Ramos (cell line): ENCODE data around the gene PLEK.

Experiments used
- in situ Hi-C: fragments of 300-500 bp; cut with MboI; formaldehyde crosslinking; loops from one replicate; pipeline ENCODE4 v1.14.3; 2022; ENCODE audit warnings: low sequenced_read_pairs; ENCODE audit not compliant: unreplicated experiment

The PLEK gene

GRCh38 chr2:68365087-68365486, at the start of gene PLEK:
Gene PLEK (plus strand): TSS chr2:68365282. CDS start chr2:68365352, 70 bp downstream.
- in situ Hi-C loops, result no loop called here

GRCh38 chr2:68316111-68316510, 49.0 kb upstream of the PLEK start:
- in situ Hi-C loops, result no loop called here

GRCh38 chr2:68317971-68318913, 46.8 kb upstream of the PLEK start:
- in situ Hi-C loops, result no loop called here

- in situ Hi-C loops, result no loop called here
Measured at GRCh38 chr2:68318914-68319397, 46.1 kb upstream of the PLEK start.

- in situ Hi-C loops, result no loop called here
Measured at GRCh38 chr2:68319398-68320117, 45.5 kb upstream of the PLEK start, which contains the start of gene CNRIP1. Gene CNRIP1 (minus strand): TSS chr2:68319949. CDS start chr2:68319400, 549 bp downstream.

- in situ Hi-C loops, result no loop called here
Measured at GRCh38 chr2:68320118-68320641, 44.9 kb upstream of the PLEK start.

GRCh38 chr2:68325056-68325455, 40.0 kb upstream of the PLEK start:
- in situ Hi-C loops, result loop anchor here (25.0 kb wide), 1 partner anchor 587 kb away; no protein-coding TSS in a partner anchor

- in situ Hi-C loops, result loop anchor here (25.0 kb wide), 1 partner anchor 583 kb away; no protein-coding TSS in a partner anchor
Measured at GRCh38 chr2:68328901-68329300, 36.2 kb upstream of the PLEK start.

- in situ Hi-C loops, result loop anchor here (25.0 kb wide), 1 partner anchor 582 kb away; no protein-coding TSS in a partner anchor
Measured at GRCh38 chr2:68330691-68331090, 34.4 kb upstream of the PLEK start.

- in situ Hi-C loops, result loop anchor here (25.0 kb wide), 1 partner anchor 579 kb away; no protein-coding TSS in a partner anchor
Measured at GRCh38 chr2:68333009-68333408, 32.1 kb upstream of the PLEK start.

GRCh38 chr2:68333931-68334330, 31.2 kb upstream of the PLEK start:
- in situ Hi-C loops, result loop anchor here (25.0 kb wide), 1 partner anchor 578 kb away; no protein-coding TSS in a partner anchor

GRCh38 chr2:68336192-68336591, 28.9 kb upstream of the PLEK start:
- in situ Hi-C loops, result loop anchor here (25.0 kb wide), 1 partner anchor 576 kb away; no protein-coding TSS in a partner anchor

GRCh38 chr2:68340226-68341061, 24.6 kb upstream of the PLEK start:
- in situ Hi-C loops, result loop anchor here (25.0 kb wide), 1 partner anchor 572 kb away; no protein-coding TSS in a partner anchor

- in situ Hi-C loops, result loop anchor here (25.0 kb wide), 1 partner anchor 571 kb away; no protein-coding TSS in a partner anchor
Measured at GRCh38 chr2:68341062-68341329, 24.1 kb upstream of the PLEK start.

- in situ Hi-C loops, result loop anchor here (25.0 kb wide), 1 partner anchor 571 kb away; no protein-coding TSS in a partner anchor
Measured at GRCh38 chr2:68341583-68341982, 23.5 kb upstream of the PLEK start.

- in situ Hi-C loops, result loop anchor here (25.0 kb wide), 1 partner anchor 570 kb away; no protein-coding TSS in a partner anchor
Measured at GRCh38 chr2:68342470-68342869, 22.6 kb upstream of the PLEK start.

GRCh38 chr2:68344031-68344430, 21.1 kb upstream of the PLEK start:
- in situ Hi-C loops, result loop anchor here (25.0 kb wide), 1 partner anchor 568 kb away; no protein-coding TSS in a partner anchor

- in situ Hi-C loops, result loop anchor here (25.0 kb wide), 1 partner anchor 567 kb away; no protein-coding TSS in a partner anchor
Measured at GRCh38 chr2:68345129-68345875, 19.8 kb upstream of the PLEK start.
